Measurements from ENCODE around the gene PCSK6. TPM values are rescaled to one million over a fixed set of nuclear protein-coding genes. Genes with fewer than 3 reads are reported as not detected.
A peak's percentile ranks its signal among the peaks of the same experiment; 100 is the strongest.

The PCSK6 gene
- total and polyA plus RNA-seq, 2 of the 8 experiments (the other 6 are each of a cell fraction or from before 2014, with no cell fraction given): 1.9 to 4.0 TPM

DNA sequence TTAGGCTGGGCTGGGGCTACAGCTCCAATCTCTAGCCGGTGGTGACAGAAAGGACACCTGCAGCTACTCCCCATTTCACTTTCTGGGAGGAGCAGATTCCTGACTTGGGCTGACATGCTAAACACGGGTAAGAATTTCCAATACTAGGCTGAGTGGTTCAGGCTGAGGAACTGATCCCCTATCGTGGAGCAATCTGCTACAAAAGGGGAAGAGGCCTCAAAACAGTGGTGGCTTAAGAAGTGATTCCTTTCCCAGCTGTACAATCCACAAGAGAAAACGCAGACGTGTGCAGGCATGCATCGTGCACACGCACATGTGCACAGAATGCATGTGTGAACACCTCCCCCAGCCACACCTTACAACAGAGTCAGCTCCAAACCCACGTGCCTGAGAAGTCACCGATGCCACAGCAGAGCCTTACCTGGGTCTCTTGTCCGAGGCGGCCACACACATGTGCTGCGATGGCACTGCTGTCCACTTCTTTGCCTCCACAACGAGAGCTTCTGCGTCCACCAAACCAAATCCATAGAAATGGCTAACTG is 107.8 kb downstream of the PCSK6 start:
- Histone ChIP-seq H2BK120ac (replicated peaks; ENCODE audit: low read depth, low read length) (no peak overlapping the region), H3K79me1 (ENCODE audit: low read depth, low read length) (no peaks in the 10 kb centered on the region), H2BK15ac (ENCODE audit: low read length) (no peak overlapping the region), H3K36me3 (ENCODE audit: control insufficient read depth in 2 of 4, insufficient read depth in 4 of 4, low read length in 3 of 4) (no peaks in the 10 kb centered on the region), H3K4ac (replicated peaks; ENCODE audit: insufficient read length, low read depth, low read length) (no peak overlapping the region), H3K27ac (ENCODE audit: low read depth, low read length) (no peak overlapping the region), H3K27me3 (replicated peaks in 1 of 4; ENCODE audit: control insufficient read depth in 3 of 4, extremely low read depth in 1 of 4, insufficient read depth in 3 of 4, low read length in 3 of 4) (no peaks in the 10 kb centered on the region), H2AFZ (ENCODE audit: low read length) (no peak overlapping the region), H3K18ac (ENCODE audit: extremely low read depth, low read length) (no peak overlapping the region), H3K4me3 (ENCODE audit: extremely low read depth in 1 of 4, insufficient read depth in 2 of 4, low read depth in 3 of 4, low read length in 4 of 4) (no peak overlapping the region), H3K14ac (ENCODE audit: insufficient read length) (no peak overlapping the region), H3K9ac (replicated peaks in 1 of 4; ENCODE audit: extremely low read depth in 1 of 4, low read depth in 3 of 4, low read length in 3 of 4) (no peak overlapping the region), H3K23ac (ENCODE audit: insufficient read length) (no peak overlapping the region), H4K20me1 (replicated peaks in 1 of 2; ENCODE audit: control insufficient read depth in 1 of 2, insufficient read depth in 2 of 2, low read length in 2 of 2) (no peaks in the 10 kb centered on the region), H3K23me2 (ENCODE audit: low read depth, low read length) (no peaks in the 10 kb centered on the region), H3K4me2 (ENCODE audit: insufficient read depth in 1 of 2, low read depth in 2 of 2, low read length in 2 of 2) (no peak overlapping the region), H4K8ac (ENCODE audit: extremely low read depth, insufficient read depth, low read length) (no peak overlapping the region), H4K91ac (replicated peaks; ENCODE audit: insufficient read length, low read length) (peak overlapping the region; percentile 10), H2BK5ac (ENCODE audit: low read depth, low read length) (no peak overlapping the region), H2AK5ac (ENCODE audit: low read depth, low read length) (no peak overlapping the region), H3K79me2 (ENCODE audit: control insufficient read depth in 1 of 2, insufficient read depth in 2 of 2, low read length in 2 of 2) (no peaks in the 10 kb centered on the region), H4K5ac (ENCODE audit: insufficient read length, low read depth, low read length) (no peak overlapping the region), H3K9me3 (ENCODE audit: insufficient read depth in 2 of 2, low read depth in 1 of 2, low read length in 1 of 2) (no peaks in the 10 kb centered on the region), H2BK12ac (ENCODE audit: low read depth, low read length) (no peak overlapping the region), H3K56ac (replicated peaks; ENCODE audit: insufficient read length, low read depth, low read length) (no peak overlapping the region), H3K4me1 (replicated peaks in 1 of 4; ENCODE audit: control insufficient read depth in 3 of 4, insufficient read depth in 4 of 4, low read length in 3 of 4) (peaks cover 0 to 2% (median 0%) of the 10 kb centered on the region in 4 experiments; a peak in 1 of 7 replicates), H2BK20ac (ENCODE audit: low read length) (no peak overlapping the region)
- TF ChIP-seq SIX5 (IDR thresholded peaks at IDR 0.05; ENCODE audit: low read depth, low read length) (no peak), E2F6 (IDR thresholded peaks at IDR 0.05) (no peak), TEAD4 (IDR thresholded peaks at IDR 0.05; ENCODE audit: low read depth, low read length) (no peak)
- TF ChIP-seq, protein P1, sequence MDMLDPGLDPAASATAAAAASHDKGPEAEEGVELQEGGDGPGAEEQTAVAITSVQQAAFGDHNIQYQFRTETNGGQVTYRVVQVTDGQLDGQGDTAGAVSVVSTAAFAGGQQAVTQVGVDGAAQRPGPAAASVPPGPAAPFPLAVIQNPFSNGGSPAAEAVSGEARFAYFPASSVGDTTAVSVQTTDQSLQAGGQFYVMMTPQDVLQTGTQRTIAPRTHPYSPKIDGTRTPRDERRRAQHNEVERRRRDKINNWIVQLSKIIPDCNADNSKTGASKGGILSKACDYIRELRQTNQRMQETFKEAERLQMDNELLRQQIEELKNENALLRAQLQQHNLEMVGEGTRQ (IDR thresholded peaks at IDR 0.05; ENCODE audit: low read length): no peak
- no peak for DNase-seq (ENCODE audit: low read depth in 1 of 2, low spot score in 2 of 2)
- ChIA-PET CTCF (ENCODE audit: partially characterized antibody) (interaction anchor here (0.8 to 2.2 kb wide), 5 partner anchors 9 to 258 kb away, joined by 3 to 11 read pairs (median 4); no protein-coding TSS in a partner anchor), POLR2A (ENCODE audit: partially characterized antibody) (interaction anchor here (0.7 to 1.1 kb wide), 2 partner anchors 9 to 23 kb away, joined by 3 to 4 read pairs; no protein-coding TSS in a partner anchor)
- no peak for FAIRE-seq
- WGBS, 2 experiments (ENCODE audit: extremely low coverage in 1 of 2, insufficient coverage in 1 of 2, insufficient read length in 1 of 2, insufficient replicate concordance in 2 of 2, low coverage in 1 of 2, low lambda C conversion rate in 2 of 2, missing lambda C conversion rate in 1 of 2): 83% methylated on average over 14 of the region's 14 CpGs; no CpG with 5 or more reads in 1 of the 2 experiments

Measured in H1 (cell line).